NCI-H187 treated with DMSO at 0.1 percent for 48 hours (cell line): ENCODE data around the gene NLRP6.
"Not testable (repeated sequence)": the region's sequence is repeated elsewhere in the genome, so short reads cannot be mapped to it uniquely, and the experiment has no call there.

ENCODE experiments used
- DNase-seq: peaks from one replicate; lab custom pipeline; 2025; lab: John Stamatoyannopoulos, UW

The NLRP6 gene

GRCh38 chr11:308740-309665 lies 30.8 kb downstream of the NLRP6 start:
- not testable (repeated sequence) for DNase-seq

- DNase-seq = not testable (repeated sequence)
These were observed 31.9 kb downstream of the NLRP6 start for GRCh38 chr11:309979-310572.

GRCh38 chr11:311013-311748 lies 33.0 kb downstream of the NLRP6 start:
- not testable (repeated sequence) for DNase-seq

GRCh38 chr11:312092-312816 lies 34.0 kb downstream of the NLRP6 start:
- no peak for DNase-seq

- DNase-seq = no peak
These were observed 35.1 kb downstream of the NLRP6 start for GRCh38 chr11:313304-313786.

- no peak for DNase-seq
These were observed 35.8 kb downstream of the NLRP6 start, which contains the start of gene IFITM1 for GRCh38 chr11:313787-314553. IFITM1 (plus strand) TSS chr11:314040; CDS start chr11:314171, 131 bp downstream.

GRCh38 chr11:314554-314875 lies 36.3 kb downstream of the NLRP6 start:
- not testable (repeated sequence) for DNase-seq

GRCh38 chr11:315051-315481 lies 36.9 kb downstream of the NLRP6 start:
- no peak for DNase-seq

- no peak for DNase-seq
These were observed 37.3 kb downstream of the NLRP6 start for GRCh38 chr11:315516-315994.

- DNase-seq = no peak
These were observed 38.0 kb downstream of the NLRP6 start for GRCh38 chr11:316031-316701.

- no peak for DNase-seq
These were observed 38.7 kb downstream of the NLRP6 start for GRCh38 chr11:316891-317301.

- DNase-seq = not testable (repeated sequence)
These were observed 39.6 kb downstream of the NLRP6 start for GRCh38 chr11:317668-318404.

- not testable (repeated sequence) for DNase-seq
These were observed 40.4 kb downstream of the NLRP6 start for GRCh38 chr11:318405-319120.

GRCh38 chr11:319121-319887 lies 41.1 kb downstream of the NLRP6 start:
- not testable (repeated sequence) for DNase-seq

- not testable (repeated sequence) for DNase-seq
These were observed 41.7 kb downstream of the NLRP6 start for GRCh38 chr11:319888-320273.

GRCh38 chr11:324156-324555 lies 45.9 kb downstream of the NLRP6 start:
- DNase-seq = no peak

GRCh38 chr11:324593-325517 lies 46.6 kb downstream of the NLRP6 start:
- DNase-seq = not testable (repeated sequence)
